NCI-H2171 treated with DMSO at 0.1 percent for 48 hours (cell line): ENCODE data around the gene KMT2E.
A peak's percentile ranks its signal among the peaks of the same experiment; 100 is the strongest.

Source experiments
- DNase-seq: peaks from one replicate; lab custom pipeline; 2025; lab: John Stamatoyannopoulos, UW

KMT2E gene

GRCh38 chr7:105087981-105088380 lies 74.0 kb downstream of the KMT2E start:
- no peak for DNase-seq

GRCh38 chr7:105088456-105088855 lies 74.5 kb downstream of the KMT2E start:
- DNase-seq, result no peak

- DNase-seq, result no peak
Measured at GRCh38 chr7:105094966-105095365, 81.0 kb downstream of the KMT2E start.

- no peak for DNase-seq
Measured at GRCh38 chr7:105096306-105096705, 82.3 kb downstream of the KMT2E start.

- DNase-seq, result peak; percentile 19
Measured at GRCh38 chr7:105097619-105098018, 83.6 kb downstream of the KMT2E start.

GRCh38 chr7:105098863-105099515 lies 85.0 kb downstream of the KMT2E start:
- DNase-seq, result peak; percentile 10

GRCh38 chr7:105101864-105102263 lies 87.9 kb downstream of the KMT2E start:
- no peak for DNase-seq

- no peak for DNase-seq
Measured at GRCh38 chr7:105102557-105103352, 88.8 kb downstream of the KMT2E start.

GRCh38 chr7:105105579-105105978 lies 91.6 kb downstream of the KMT2E start:
- no peak for DNase-seq

GRCh38 chr7:105106473-105106872 lies 92.5 kb downstream of the KMT2E start:
- DNase-seq, result no peak

- no peak for DNase-seq
Measured at GRCh38 chr7:105107458-105107857, 93.5 kb downstream of the KMT2E start.

- no peak for DNase-seq
Measured at GRCh38 chr7:105112440-105113418, 98.7 kb downstream of the KMT2E start.

GRCh38 chr7:105118612-105119600 lies 104.9 kb downstream of the KMT2E start:
- DNase-seq, result no peak

GRCh38 chr7:105122619-105123018 lies 108.6 kb downstream of the KMT2E start:
- no peak for DNase-seq

GRCh38 chr7:105125745-105126144 lies 111.7 kb downstream of the KMT2E start:
- DNase-seq, result no peak

GRCh38 chr7:105126436-105126975 lies 112.5 kb downstream of the KMT2E start:
- no peak for DNase-seq

- DNase-seq, result no peak
Measured at GRCh38 chr7:105127179-105127578, 113.2 kb downstream of the KMT2E start.

GRCh38 chr7:105130048-105130447 lies 116.0 kb downstream of the KMT2E start:
- no peak for DNase-seq

GRCh38 chr7:105130580-105130979 lies 116.6 kb downstream of the KMT2E start:
- DNase-seq, result no peak

GRCh38 chr7:105131033-105131656 lies 117.1 kb downstream of the KMT2E start:
- DNase-seq, result no peak
